ENCODE results near the gene FBXL7. TPM values are rescaled to one million over a fixed set of nuclear protein-coding genes. Genes with fewer than 3 reads are reported as not detected.

FBXL7 gene
- total RNA-seq, 2 donors from 2014 or later: 21.1 to 31.7 TPM

DNA sequence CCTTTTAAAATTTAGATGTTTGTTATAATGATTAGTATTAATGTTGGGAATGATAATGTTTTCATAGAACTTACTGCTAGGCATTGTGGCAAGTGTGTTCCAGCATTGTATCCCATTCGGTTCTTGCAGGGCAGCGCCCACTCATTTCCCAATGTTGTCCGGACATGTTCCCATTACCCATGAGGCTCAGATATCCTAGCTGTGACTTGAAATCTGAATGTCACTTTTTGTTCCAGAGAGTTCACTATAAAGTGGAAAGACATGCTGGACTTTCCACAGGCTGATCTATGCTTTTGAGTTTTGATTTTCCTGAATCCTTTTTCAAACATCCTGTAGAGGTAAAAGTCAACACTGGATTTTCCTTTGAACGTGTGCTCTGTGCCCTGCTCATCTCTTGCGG is 350.6 kb downstream of the FBXL7 start:
- H3K9me3 ChIP-seq: no peaks in the 10 kb centered on the region
- no peak overlapping the region for H3K27ac ChIP-seq
- no peak overlapping the region for H3K4me3 ChIP-seq
- DNase-seq (ENCODE audit: low spot score): no peak
- TF ChIP-seq, protein P1, sequence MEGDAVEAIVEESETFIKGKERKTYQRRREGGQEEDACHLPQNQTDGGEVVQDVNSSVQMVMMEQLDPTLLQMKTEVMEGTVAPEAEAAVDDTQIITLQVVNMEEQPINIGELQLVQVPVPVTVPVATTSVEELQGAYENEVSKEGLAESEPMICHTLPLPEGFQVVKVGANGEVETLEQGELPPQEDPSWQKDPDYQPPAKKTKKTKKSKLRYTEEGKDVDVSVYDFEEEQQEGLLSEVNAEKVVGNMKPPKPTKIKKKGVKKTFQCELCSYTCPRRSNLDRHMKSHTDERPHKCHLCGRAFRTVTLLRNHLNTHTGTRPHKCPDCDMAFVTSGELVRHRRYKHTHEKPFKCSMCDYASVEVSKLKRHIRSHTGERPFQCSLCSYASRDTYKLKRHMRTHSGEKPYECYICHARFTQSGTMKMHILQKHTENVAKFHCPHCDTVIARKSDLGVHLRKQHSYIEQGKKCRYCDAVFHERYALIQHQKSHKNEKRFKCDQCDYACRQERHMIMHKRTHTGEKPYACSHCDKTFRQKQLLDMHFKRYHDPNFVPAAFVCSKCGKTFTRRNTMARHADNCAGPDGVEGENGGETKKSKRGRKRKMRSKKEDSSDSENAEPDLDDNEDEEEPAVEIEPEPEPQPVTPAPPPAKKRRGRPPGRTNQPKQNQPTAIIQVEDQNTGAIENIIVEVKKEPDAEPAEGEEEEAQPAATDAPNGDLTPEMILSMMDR (IDR thresholded peaks at IDR 0.05): no peak
- ATAC-seq (ENCODE audit: insufficient number of reproducible peaks, low FRiP score, low read depth): no peak
- no peaks in the 10 kb centered on the region for H3K36me3 ChIP-seq
- H3K4me1 ChIP-seq (ENCODE audit: control insufficient read depth in 1 of 2, low read depth in 2 of 2): peaks cover 0 to 12% of the 10 kb centered on the region in 2 donors
- H3K27me3 ChIP-seq (replicated peaks; ENCODE audit: insufficient read depth): no peaks in the 10 kb centered on the region

DNA sequence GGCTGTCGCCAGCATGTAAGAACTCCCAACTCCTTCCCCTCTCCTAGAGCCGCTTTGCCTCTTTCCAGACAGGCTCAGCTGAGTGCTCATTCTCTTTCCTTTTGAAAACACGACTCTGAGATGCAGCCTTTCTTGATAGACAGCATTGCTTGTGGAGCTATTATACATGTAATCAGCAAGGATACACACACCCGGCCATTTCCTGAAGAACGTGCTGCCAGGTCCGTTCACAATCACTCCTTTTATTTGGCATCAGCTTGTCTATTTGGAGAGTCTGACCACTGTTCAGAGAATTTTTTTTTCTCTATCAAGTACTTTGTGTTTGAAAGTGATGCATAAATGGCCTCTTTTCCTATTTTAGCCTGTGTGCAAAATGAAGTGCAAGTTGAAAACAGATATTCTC is 351.0 kb downstream of the FBXL7 start:
- no peaks in the 10 kb centered on the region for H3K36me3 ChIP-seq
- H3K27me3 ChIP-seq (replicated peaks; ENCODE audit: insufficient read depth): no peaks in the 10 kb centered on the region
- ATAC-seq (ENCODE audit: insufficient number of reproducible peaks, low FRiP score, low read depth) (no peak), DNase-seq (ENCODE audit: low spot score) (no peak)
- no peak overlapping the region for H3K4me3 ChIP-seq
- peaks cover 0 to 12% of the 10 kb centered on the region in 2 donors for H3K4me1 ChIP-seq (ENCODE audit: control insufficient read depth in 1 of 2, low read depth in 2 of 2)
- H3K9me3 ChIP-seq: no peaks in the 10 kb centered on the region
- TF ChIP-seq, protein P1 (IDR thresholded peaks at IDR 0.05): no peak
- H3K27ac ChIP-seq: no peak overlapping the region

DNA sequence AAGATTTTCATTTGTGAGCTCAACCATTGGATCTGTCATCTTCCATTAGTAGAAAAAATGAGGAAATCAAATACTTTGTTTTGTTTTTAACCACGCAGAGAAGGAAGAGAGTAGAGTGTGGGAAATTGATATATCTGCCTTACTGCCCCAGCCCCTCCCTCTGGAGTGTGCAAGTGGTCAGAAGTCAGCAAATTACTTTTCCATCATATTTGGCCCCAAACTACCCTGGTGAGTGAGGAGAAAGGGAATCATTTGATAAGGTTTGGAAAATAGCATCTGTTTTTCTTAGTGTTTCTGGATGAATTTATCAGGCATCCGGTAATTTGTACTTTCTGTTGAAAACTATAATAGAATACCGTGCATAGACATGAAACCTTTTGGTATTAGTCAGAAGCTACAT is 352.2 kb downstream of the FBXL7 start:
- ATAC-seq (ENCODE audit: insufficient number of reproducible peaks, low FRiP score, low read depth): no peak
- TF ChIP-seq, protein P1 (IDR thresholded peaks at IDR 0.05): no peak
- H3K27ac ChIP-seq: no peak overlapping the region

DNA sequence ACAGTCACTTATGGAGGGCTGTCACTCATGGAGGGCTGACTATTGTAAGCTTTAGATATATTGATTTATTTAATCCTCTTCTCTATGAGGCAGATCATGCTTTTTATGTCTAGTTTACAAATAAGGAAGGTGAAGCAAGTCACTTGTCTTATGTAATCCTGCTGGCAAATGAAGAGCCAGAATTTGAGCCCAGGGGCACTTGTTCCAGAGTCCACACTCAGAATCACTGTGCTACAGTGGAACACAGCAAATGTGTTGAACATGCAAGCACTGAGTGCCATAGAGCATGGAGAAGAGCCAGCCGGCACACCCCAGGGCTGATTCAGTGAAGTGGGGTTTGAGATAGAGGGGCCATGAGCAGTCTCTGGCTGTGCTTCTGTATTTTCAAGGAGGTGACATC is 353.0 kb downstream of the FBXL7 start:
- DNase-seq (ENCODE audit: low spot score) (no peak), ATAC-seq (ENCODE audit: insufficient number of reproducible peaks, low FRiP score, low read depth) (no peak)
- H3K4me1 ChIP-seq (ENCODE audit: control insufficient read depth in 1 of 2, low read depth in 2 of 2): peaks cover 0 to 12% of the 10 kb centered on the region in 2 donors
- TF ChIP-seq, protein P1 (IDR thresholded peaks at IDR 0.05): no peak
- H3K27me3 ChIP-seq (replicated peaks; ENCODE audit: insufficient read depth): no peaks in the 10 kb centered on the region
- H3K27ac ChIP-seq: no peak overlapping the region
- no peaks in the 10 kb centered on the region for H3K36me3 ChIP-seq
- H3K9me3 ChIP-seq: no peaks in the 10 kb centered on the region
- no peak overlapping the region for H3K4me3 ChIP-seq

More for the DNA sequence above, 352.2 kb downstream of the FBXL7 start:
- peaks cover 0 to 12% of the 10 kb centered on the region in 2 donors for H3K4me1 ChIP-seq (ENCODE audit: control insufficient read depth in 1 of 2, low read depth in 2 of 2)
- no peaks in the 10 kb centered on the region for H3K9me3 ChIP-seq
- no peak overlapping the region for H3K4me3 ChIP-seq
- no peaks in the 10 kb centered on the region for H3K36me3 ChIP-seq
- no peak for DNase-seq (ENCODE audit: low spot score)
- H3K27me3 ChIP-seq (replicated peaks; ENCODE audit: insufficient read depth): no peaks in the 10 kb centered on the region

DNA sequence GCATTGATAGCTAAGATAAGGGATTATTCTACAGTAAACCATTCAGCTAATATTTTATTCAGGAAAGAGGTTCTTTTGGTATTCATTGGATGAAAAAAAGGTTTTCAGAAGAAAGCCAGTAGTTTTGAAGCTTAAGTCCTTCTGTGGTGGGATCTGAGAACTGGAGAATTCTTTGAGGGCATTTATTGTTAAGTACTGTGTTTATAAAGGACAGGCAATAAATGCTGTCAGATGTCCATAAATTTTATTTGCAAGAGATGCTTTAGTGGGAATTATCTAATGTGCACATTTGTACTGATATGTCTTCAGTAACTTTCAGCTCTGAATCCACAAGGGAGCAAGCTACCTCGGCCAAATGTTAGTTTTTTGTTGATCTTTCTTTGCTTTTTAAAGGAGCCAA is 358.3 kb downstream of the FBXL7 start:
- H3K27ac ChIP-seq: no peak overlapping the region
- ATAC-seq (ENCODE audit: insufficient number of reproducible peaks, low FRiP score, low read depth) (no peak), DNase-seq (ENCODE audit: low spot score) (no peak)
- H3K27me3 ChIP-seq (replicated peaks; ENCODE audit: insufficient read depth): no peaks in the 10 kb centered on the region
- no peak overlapping the region for H3K4me3 ChIP-seq
- H3K4me1 ChIP-seq (ENCODE audit: control insufficient read depth in 1 of 2, low read depth in 2 of 2): no peaks in the 10 kb centered on the region
- no peaks in the 10 kb centered on the region for H3K36me3 ChIP-seq
- TF ChIP-seq, protein P1 (IDR thresholded peaks at IDR 0.05): no peak
- H3K9me3 ChIP-seq: no peaks in the 10 kb centered on the region

Data from thoracic aorta (tissue), 2 donors.